Measurements from ENCODE around the gene KL.

GRCh38 chr13:33073338-33073737 lies 57.1 kb downstream of the KL start:
- no peak for TF ChIP-seq ZNF302 (CRISPR knock-in tag; IDR thresholded peaks at IDR 0.05)
- no peak for TF ChIP-seq BHLHE40 (IDR thresholded peaks at IDR 0.05; ENCODE audit: low read depth, low read length)
- no peak for TF ChIP-seq RCOR1 (IDR thresholded peaks at IDR 0.05; ENCODE audit: low read depth, low read length)
- no peak for TF ChIP-seq FOSL2 (IDR thresholded peaks at IDR 0.05)
- TF ChIP-seq FOSL2 (CRISPR knock-in tag; IDR thresholded peaks at IDR 0.05): no peak
- TF ChIP-seq RNF2 (IDR thresholded peaks at IDR 0.05; ENCODE audit: borderline replicate concordance, low read depth): no peak
- no peak for TF ChIP-seq RAD21 (conservative IDR thresholded peaks at IDR 0.05 in 1 of 2, IDR thresholded peaks at IDR 0.05 in 1 of 2)

Measured in A549 (cell line).